Stomach smooth muscle (tissue), 2 donors: ENCODE measurements around the gene EHD1.

Experiments used
- H3K27ac ChIP-seq: one replicate; pipeline ENCODE4 v1.7.0; 2013; ENCODE audit warnings: mild to moderate bottlenecking, low read length, inconsistent platforms
- H3K27me3 ChIP-seq, 2 donors: one replicate each; pipeline ENCODE4 v1.7.0; 2013; ENCODE audit warnings: low read length in 2 of 2; ENCODE audit not compliant: insufficient read depth in 2 of 2, control insufficient read depth in 1 of 2
- H3K36me3 ChIP-seq, 2 donors: one replicate each; pipeline ENCODE4 v1.7.0; 2013; ENCODE audit warnings: low read length in 2 of 2; ENCODE audit not compliant: control insufficient read depth in 2 of 2, insufficient read depth in 2 of 2
- H3K4me1 ChIP-seq: one replicate; pipeline ENCODE4 v1.7.0; 2013; ENCODE audit warnings: low read length; ENCODE audit not compliant: control insufficient read depth, insufficient read depth
- H3K4me3 ChIP-seq, 2 donors: one replicate each; pipeline ENCODE4 v1.7.0; 2013; ENCODE audit warnings: low read length in 2 of 2
- H3K9ac ChIP-seq, 2 donors: one replicate each; pipeline ENCODE4 v1.7.0; 2013; ENCODE audit warnings: low read length in 2 of 2, mild to moderate bottlenecking in 1 of 2
- H3K9me3 ChIP-seq, 2 donors: one replicate each; pipeline ENCODE4 v1.7.0; 2013; ENCODE audit warnings: low read length in 2 of 2; ENCODE audit not compliant: control insufficient read depth in 2 of 2
- donor health status: healthy.
- donor health status: Pancreatic carcinoma.

Gene EHD1

GRCh38 chr11:64918017-64918416, 39.6 kb upstream of the EHD1 start:
- Histone ChIP-seq H3K9ac (peak overlapping the region; percentile 66 to 68), H3K36me3 (peaks cover 7 to 9% of the 10 kb centered on the region in 2 donors), H3K27ac (peak overlapping the region; percentile 56), H3K4me3 (peak overlapping the region; percentile 71 to 100), H3K9me3 (no peaks in the 10 kb centered on the region), H3K27me3 (no peaks in the 10 kb centered on the region), H3K4me1 (peaks cover 26% of the 10 kb centered on the region)

- no peaks in the 10 kb centered on the region for H3K9me3 ChIP-seq
- peak overlapping the region; percentile 66 to 68 for H3K9ac ChIP-seq
- H3K27me3 ChIP-seq = no peaks in the 10 kb centered on the region
- H3K4me1 ChIP-seq = peaks cover 26% of the 10 kb centered on the region
- peak overlapping the region; percentile 56 for H3K27ac ChIP-seq
- peaks cover 10 to 12% of the 10 kb centered on the region in 2 donors for H3K36me3 ChIP-seq
- peak overlapping the region; percentile 71 to 100 for H3K4me3 ChIP-seq
Observed at GRCh38 chr11:64917663-64917995, 39.2 kb upstream of the EHD1 start.

- H3K27me3 ChIP-seq = no peaks in the 10 kb centered on the region
- H3K4me1 ChIP-seq = peaks cover 26% of the 10 kb centered on the region
- H3K36me3 ChIP-seq = peaks cover 10 to 18% of the 10 kb centered on the region in 2 donors
- peak within 1 kb of the TSS; percentile 95 to 100 for H3K4me3 ChIP-seq
- H3K9ac ChIP-seq = peak within 1 kb of the TSS; percentile 98
- peak within 1 kb of the TSS; percentile 56 for H3K27ac ChIP-seq
- no peaks in the 10 kb centered on the region for H3K9me3 ChIP-seq
Observed at GRCh38 chr11:64916775-64917662, 38.6 kb upstream of the EHD1 start, which contains the start of gene ATG2A. Gene ATG2A, minus strand, starts transcription at chr11:64917209. Its CDS starts 74 bp downstream, at chr11:64917135.

- no peaks in the 10 kb centered on the region for H3K9me3 ChIP-seq
- H3K4me3 ChIP-seq = peak overlapping the region; percentile 95 to 100
- H3K27ac ChIP-seq = peak overlapping the region; percentile 56
- H3K9ac ChIP-seq = peak overlapping the region; percentile 98
- no peaks in the 10 kb centered on the region for H3K27me3 ChIP-seq
- peaks cover 26% of the 10 kb centered on the region for H3K4me1 ChIP-seq
- H3K36me3 ChIP-seq = peaks cover 17 to 26% of the 10 kb centered on the region in 2 donors
Observed at GRCh38 chr11:64916040-64916774, 37.8 kb upstream of the EHD1 start.

- no peaks in the 10 kb centered on the region for H3K9me3 ChIP-seq
- H3K27ac ChIP-seq = no peak overlapping the region
- peak overlapping the region in 1 of 2 donors; percentile 98 for H3K9ac ChIP-seq
- peak overlapping the region; percentile 95 to 100 for H3K4me3 ChIP-seq
- peaks cover 26% of the 10 kb centered on the region for H3K4me1 ChIP-seq
- no peaks in the 10 kb centered on the region for H3K27me3 ChIP-seq
- H3K36me3 ChIP-seq = peaks cover 22 to 33% of the 10 kb centered on the region in 2 donors
Observed at GRCh38 chr11:64915376-64915887, 37.0 kb upstream of the EHD1 start.

- Histone ChIP-seq H3K4me3 (no peak overlapping the region), H3K9ac (no peak overlapping the region), H3K27ac (no peak overlapping the region), H3K9me3 (no peaks in the 10 kb centered on the region), H3K4me1 (peaks cover 26% of the 10 kb centered on the region), H3K36me3 (peaks cover 28 to 38% of the 10 kb centered on the region in 2 donors), H3K27me3 (no peaks in the 10 kb centered on the region)
Observed at GRCh38 chr11:64914123-64914522, 35.7 kb upstream of the EHD1 start.

- H3K36me3 ChIP-seq = peaks cover 30 to 38% of the 10 kb centered on the region in 2 donors
Observed at GRCh38 chr11:64913171-64913727, 34.8 kb upstream of the EHD1 start.

GRCh38 chr11:64911689-64912088, 33.3 kb upstream of the EHD1 start:
- peaks cover 33 to 52% of the 10 kb centered on the region in 2 donors for H3K36me3 ChIP-seq

More at GRCh38 chr11:64913171-64913727, 34.8 kb upstream of the EHD1 start:
- H3K4me3 ChIP-seq = no peak overlapping the region
- H3K9me3 ChIP-seq = no peaks in the 10 kb centered on the region
- H3K27me3 ChIP-seq = no peaks in the 10 kb centered on the region
- H3K27ac ChIP-seq = no peak overlapping the region
- H3K9ac ChIP-seq = no peak overlapping the region
- H3K4me1 ChIP-seq = peaks cover 21% of the 10 kb centered on the region

GRCh38 chr11:64911142-64911541, 32.7 kb upstream of the EHD1 start:
- no peak overlapping the region for H3K9ac ChIP-seq
- peaks cover 11% of the 10 kb centered on the region for H3K4me1 ChIP-seq
- H3K4me3 ChIP-seq = no peak overlapping the region
- no peaks in the 10 kb centered on the region for H3K27me3 ChIP-seq
- H3K36me3 ChIP-seq = peaks cover 33 to 56% of the 10 kb centered on the region in 2 donors
- no peak overlapping the region for H3K27ac ChIP-seq
- no peaks in the 10 kb centered on the region for H3K9me3 ChIP-seq

More at GRCh38 chr11:64911689-64912088, 33.3 kb upstream of the EHD1 start:
- Histone ChIP-seq H3K27ac (no peak overlapping the region), H3K9ac (no peak overlapping the region), H3K9me3 (no peaks in the 10 kb centered on the region), H3K27me3 (no peaks in the 10 kb centered on the region), H3K4me3 (no peak overlapping the region), H3K4me1 (peaks cover 16% of the 10 kb centered on the region)

GRCh38 chr11:64910451-64911093, 32.2 kb upstream of the EHD1 start:
- H3K36me3 ChIP-seq = peaks cover 39 to 59% of the 10 kb centered on the region in 2 donors

More at GRCh38 chr11:64910451-64911093, 32.2 kb upstream of the EHD1 start:
- no peak overlapping the region for H3K9ac ChIP-seq
- H3K9me3 ChIP-seq = no peaks in the 10 kb centered on the region
- H3K4me1 ChIP-seq = peaks cover 5% of the 10 kb centered on the region
- no peak overlapping the region for H3K27ac ChIP-seq
- H3K27me3 ChIP-seq = no peaks in the 10 kb centered on the region
- H3K4me3 ChIP-seq = no peak overlapping the region
